Embryonic facial prominence (tissue), 1 donor: ENCODE data around the gene CENPS.
"Not testable (repeated sequence)": the region's sequence is repeated elsewhere in the genome, so short reads cannot be mapped to it uniquely, and the experiment has no call there.

ENCODE experiments used
- DNase-seq: peaks from one replicate; pipeline ENCODE4 v3.0.0-alpha.2; 2016; ENCODE audit errors: extremely low spot score

Gene CENPS

GRCh38 chr1:10430216-10431069 is at the start of gene CENPS:
Gene CENPS, plus strand, starts transcription at chr1:10430433. Its CDS starts 85 bp downstream, at chr1:10430518.
- peak; percentile 66 for DNase-seq

DNA sequence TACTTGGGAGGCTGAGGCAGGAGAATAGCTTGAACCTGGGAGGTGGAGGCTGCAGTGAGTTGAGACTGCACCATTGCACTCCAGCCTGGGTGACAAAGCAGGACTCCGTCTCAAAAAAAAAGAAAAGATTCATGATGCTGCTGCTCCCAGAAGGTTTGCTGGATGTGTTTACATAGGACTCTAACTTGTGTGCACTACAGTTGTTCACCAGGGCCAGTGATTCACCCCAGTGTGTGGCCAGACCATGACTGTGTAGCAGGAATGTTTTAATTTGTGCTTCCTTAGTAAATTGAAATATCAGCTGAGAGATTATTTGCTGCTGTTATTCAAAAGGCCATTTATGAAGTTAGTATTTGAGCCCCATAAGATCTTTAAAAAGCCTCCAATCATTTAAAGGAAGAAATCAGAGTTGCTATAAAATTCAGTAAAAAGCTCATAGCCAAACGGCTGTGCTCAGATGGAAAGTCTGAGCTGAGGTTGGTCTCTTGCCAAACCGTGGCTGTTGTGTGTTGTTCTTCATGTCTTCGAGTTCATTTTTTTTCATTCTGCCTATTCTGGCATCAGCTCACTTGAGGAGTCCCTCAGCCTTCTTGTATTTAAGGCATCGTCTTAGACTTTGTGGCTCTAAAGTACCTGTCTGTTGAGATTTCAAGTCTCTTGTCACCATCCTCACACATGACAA is 49.5 kb upstream of the CENPS start:
- DNase-seq = no peak

DNA sequence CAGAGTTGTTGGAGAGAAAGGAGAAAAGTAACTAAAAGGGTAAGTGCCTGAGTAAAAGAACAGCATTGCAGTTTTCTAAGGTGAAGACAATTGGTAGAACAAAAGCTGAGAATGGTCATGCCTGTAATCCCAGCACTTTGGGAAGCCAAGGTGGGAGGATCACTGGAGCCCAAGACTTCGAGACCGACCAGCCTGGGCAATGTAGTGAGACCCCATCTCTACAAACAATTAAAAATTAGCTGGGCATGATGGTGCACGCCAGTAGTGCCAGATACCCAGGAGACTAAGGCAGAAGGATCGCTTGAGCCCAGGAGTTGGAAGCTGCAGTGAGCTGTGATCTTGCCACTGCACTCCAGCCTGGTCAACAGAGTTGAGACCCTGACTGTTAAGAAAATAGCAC is 46.6 kb upstream of the CENPS start:
- no peak for DNase-seq

DNA sequence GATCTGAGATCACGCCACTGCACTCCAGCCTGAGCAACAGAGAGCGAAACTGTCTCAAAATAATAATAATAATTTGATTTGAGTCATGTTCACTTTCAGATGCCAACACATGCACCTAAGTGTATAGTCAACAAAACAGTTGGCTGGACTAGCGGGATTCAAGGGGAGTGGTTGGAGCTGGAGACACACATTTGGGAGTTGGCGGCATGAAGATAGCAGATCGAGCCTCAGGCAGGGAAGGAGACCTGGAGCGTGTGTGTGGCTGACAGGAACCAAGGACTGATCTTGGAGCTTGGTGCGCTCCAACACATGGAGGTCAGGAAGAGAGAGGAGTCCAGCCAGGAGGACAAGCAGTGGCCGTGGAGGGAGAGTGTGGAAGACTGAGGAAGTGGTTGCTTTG is 46.0 kb upstream of the CENPS start:
- DNase-seq = no peak

DNA sequence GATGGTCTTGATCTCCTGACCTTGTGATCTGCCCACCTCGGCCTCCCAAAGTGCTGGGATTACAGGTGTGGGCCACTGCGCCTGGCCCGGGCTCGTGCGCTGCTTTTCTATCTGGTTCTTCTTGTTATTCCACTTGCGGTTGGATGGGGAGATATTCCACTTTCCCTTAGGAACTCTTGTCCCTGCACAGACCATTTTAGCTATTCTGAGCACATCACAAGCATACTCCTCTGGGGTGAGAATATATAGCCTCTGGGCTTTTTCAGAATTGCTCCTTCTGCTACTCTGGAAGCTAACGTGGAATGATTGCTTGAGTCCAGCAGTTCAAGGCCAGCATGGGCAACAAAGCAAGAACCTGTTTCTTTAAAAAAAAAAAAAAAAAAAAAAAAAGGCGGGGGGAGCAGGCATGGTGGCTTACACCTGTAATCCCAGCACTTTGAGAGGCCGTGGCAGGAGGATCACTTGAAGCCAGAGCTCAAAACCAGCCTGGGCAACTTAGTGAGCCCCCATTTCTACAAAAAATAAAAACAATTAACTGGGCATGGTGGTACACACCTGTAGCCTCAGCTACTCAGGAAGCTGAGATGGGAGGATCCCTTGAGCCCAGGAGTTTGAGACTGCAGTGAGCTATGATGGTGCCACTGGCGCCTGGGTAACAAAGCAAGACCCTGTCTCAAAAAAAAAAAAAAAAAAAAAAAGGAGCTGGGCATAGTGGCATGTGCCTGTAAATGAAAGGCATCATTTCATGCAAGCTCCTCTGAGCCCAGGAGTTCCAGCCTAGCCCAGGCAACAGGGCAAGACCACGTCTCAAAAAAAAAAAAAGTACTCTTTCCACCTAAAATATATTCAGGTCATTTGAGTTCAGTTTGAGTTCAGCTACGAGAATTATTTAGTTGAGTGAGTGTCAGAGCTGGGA is 43.2 kb upstream of the CENPS start:
- no peak for DNase-seq

- DNase-seq = peak; percentile 69
Measured at GRCh38 chr1:10387677-10388386, 42.4 kb upstream of the CENPS start.

DNA sequence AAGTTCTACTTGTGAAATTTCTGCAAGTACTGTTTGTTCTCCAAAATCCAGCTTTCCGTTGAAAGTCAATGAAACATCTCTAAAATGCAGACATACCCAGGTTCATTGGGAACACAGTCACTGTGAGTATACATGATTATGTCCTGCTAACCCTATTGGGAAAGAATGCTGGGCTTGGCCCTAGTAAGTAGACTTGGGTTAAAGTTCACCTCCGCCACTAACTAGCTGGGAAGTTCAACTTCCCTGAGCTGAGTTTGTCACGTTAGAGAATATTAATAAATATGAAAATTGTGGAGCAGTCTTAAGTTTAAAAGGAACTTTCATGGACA is 41.9 kb upstream of the CENPS start:
- DNase-seq = no peak

DNA sequence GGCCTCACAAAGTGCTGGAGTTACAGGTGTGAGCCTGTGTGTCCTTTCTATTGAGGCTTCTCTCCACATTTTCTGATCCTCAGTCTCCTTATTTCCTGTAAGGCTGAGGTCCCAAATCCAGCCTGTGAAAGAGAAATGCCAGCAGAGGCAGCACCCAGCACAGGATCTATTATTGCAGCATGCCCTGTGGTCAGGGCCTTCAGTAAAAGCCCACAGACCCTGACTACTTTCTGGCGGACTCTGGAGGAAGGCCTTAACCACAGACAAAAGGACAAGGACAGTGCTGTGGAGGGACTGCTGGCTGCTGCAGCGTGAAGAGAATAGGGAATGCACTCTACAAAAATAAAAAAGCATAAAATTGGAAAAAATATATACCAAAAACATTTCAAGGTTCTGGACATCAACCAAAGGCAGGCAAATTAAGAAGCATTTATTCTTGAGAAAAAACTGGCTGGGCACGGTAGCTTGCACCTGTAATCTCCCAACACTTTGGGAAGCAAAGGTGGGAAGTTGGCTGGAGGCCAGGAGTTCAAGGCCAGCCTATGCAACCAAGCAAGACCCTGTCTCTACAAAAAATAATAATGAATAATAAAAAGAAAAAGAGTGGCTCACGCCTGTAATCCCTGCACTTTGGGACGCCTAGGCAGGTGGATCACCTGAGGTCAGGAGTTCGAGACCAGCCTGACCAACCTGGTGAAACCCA is 40.8 kb upstream of the CENPS start:
- DNase-seq = no peak

DNA sequence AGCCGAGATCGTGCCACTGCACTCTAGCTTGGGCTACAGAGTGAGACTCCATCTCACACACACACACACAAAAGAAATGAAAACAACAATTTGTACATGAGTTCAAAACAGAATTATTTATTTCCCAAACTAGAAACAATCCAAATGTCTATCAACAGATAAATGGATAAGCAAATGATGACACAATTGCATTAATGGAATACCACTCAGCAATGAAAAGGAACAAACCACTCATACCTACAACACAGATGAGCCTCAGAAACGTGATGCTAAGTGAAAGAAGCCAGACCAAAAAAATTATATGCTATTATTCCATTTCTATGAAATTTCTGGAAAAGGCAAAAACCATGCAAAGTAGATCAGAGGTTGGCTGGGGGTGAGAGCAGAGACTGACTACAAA is 33.4 kb upstream of the CENPS start:
- no peak for DNase-seq

DNA sequence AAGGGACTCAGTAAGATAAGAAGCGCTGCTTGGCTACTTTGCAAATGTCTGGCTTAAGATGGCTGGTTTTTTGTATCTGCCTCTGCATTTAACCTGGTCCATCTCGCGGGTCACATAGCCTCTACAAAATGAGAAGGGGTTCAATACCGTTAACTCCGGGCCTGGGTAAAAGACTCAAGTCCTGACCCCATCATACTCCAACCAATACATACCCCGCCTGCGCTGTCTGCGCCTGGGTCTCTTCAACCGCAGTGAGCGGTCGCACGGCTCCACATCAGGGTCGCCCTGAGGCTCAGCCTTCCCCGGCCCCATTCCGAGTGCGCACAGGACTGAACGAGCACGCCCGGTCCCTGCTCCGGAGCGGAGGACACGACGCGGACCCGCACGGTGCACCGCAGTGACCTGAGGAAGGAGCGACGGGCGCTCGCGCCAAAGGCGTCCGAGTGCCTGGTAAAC is 31.9 kb upstream of the CENPS start:
- DNase-seq = no peak

DNA sequence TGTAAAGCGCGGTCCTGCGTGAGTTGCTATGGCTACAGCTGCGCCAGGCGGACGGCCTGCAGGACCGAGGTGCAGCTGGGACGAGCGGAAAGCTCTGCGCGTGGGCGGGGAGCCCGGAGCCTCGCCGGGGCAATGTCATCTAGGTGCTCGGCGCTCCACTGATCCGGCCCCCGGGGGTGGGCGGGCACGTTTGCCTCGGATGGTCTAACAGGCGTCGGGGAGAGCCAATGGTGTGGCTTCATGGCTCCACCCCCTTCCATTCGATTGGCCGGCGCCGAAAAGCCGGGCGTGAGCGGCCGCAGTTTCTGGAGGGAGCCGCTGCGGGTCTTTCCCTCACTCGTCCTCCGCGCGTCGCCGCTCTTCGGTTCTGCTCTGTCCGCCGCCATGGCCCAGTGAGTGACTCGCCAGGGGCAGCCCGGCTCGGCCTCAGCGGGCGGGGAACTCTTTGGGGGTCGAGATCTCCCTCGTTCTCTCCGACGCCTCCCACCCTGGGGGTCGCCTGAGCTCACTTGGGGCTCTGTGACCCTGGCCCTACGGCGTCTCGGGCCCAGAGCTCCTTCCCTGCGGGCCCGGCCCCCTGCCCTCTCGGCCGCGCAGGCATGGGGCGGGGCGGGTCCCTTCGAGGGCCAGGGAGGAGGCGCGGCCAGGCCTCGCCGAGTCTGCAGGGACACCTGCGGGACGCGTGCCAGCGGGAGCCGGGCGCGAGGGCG is 31.3 kb upstream of the CENPS start, which contains the start of gene PGD:
TSS of gene PGD (plus strand) at position 331 of the 710 bp plus-strand sequence. CDS start at position 385, 54 bp downstream.
- DNase-seq = peak; percentile 89

- peak; percentile 24 for DNase-seq
Measured at GRCh38 chr1:10399444-10399941, 30.7 kb upstream of the CENPS start.

GRCh38 chr1:10400013-10400412 is 30.2 kb upstream of the CENPS start:
- no peak for DNase-seq

DNA sequence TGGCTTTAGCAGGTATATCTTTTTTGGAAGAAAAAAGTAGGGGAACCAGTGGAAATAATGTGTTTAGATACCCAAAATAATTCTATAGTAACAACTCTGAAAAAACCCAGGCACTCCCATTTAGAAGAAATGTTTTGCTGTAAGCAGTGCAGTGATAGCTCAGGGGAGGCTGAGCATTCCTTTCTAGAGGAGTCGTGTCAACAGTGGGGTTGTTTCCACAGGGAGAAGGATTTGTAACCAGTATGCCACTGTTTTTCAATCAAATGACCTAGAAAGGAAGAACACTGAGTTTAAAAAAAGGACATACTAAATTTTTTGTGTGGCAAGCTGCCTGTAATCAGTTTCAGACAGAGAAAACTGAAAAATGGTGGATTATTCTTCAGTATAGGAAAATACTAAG is 29.0 kb upstream of the CENPS start:
- DNase-seq = no peak

GRCh38 chr1:10402729-10403274 is 27.4 kb upstream of the CENPS start:
- DNase-seq = no peak

DNA sequence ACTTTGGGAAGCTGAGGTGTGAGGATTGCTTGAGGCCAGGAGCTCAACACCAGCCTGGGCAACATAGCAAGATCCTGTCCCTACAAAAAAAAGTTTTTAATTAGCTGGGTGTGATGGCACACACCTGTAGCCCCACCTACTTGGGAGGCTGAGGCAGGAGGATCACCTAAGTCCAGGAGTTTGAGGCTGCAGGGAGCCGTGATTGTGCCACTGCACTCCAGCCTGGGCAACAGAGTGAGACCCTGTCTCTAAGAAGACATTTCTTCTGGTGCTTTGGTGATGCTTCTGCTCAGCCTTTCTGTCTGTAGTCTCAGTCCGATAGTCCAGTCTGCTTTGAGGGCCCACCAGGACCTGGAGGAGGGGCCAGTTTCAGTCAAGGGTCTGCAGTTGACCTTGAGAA is 23.0 kb upstream of the CENPS start:
- DNase-seq = no peak

GRCh38 chr1:10415211-10415930 is 14.9 kb upstream of the CENPS start:
- DNase-seq = no peak

DNA sequence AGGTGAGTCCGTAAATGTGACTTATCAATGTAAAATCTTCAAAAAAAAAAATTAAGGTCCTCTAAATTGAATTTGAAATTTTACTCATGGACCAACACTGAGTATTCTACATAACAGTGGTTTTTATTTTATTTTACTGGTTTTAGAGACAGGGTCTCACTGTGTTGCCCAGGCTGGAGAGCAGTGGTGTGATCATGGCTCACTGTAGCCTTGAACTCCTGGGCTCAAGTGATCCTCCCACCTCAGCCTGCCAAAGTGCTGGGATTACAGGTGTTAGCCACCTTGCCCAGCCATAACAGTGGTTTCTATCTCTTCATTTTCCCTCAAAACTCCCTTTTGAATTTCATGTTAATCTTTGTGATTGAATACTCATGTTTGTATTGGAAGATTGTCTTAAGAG is 14.3 kb upstream of the CENPS start:
- DNase-seq = not testable (repeated sequence)

DNA sequence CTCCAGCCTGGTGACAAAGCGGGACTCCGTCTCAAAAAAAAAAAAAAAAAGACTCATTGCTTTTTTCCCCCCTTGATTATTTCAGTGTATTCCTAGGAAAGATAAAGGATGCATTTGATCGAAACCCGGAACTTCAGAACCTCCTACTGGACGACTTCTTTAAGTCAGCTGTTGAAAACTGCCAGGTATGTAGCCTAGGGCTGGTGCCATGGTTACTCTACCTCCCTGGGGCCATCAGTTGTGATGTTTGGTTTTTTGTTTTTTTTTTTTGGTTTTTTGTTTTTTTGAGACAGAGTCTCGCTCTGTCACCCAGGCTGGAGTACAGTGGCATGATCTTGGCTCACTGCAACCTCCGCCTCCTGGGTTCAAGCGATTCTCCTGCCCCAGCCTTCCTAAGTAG is 11.5 kb upstream of the CENPS start:
- DNase-seq = not testable (repeated sequence)
